Ovary (tissue), 3 donors: ENCODE data around the gene UGP2.

Experiments used
- CTCF ChIP-seq, 3 donors: fragments of 450-650 bp in 2 of 3; fragments of 200-600 bp in 1 of 3; IDR thresholded peaks; one replicate each; pipeline versions ENCODE4 v1.5.1 to v1.8.0; 2016 to 2022; ENCODE audit warnings: antibody characterized with exemption in 3 of 3, mild to moderate bottlenecking in 1 of 3
- EP300 ChIP-seq: sonication (generic); formaldehyde crosslinking; IDR thresholded peaks from one replicate; pipeline ENCODE4 v1.6.1; 2017; ENCODE audit warnings: antibody characterized with exemption
- POLR2A ChIP-seq: fragments of 450-650 bp; IDR thresholded peaks from one replicate; pipeline ENCODE4 v1.6.1; 2017; ENCODE audit warnings: antibody characterized with exemption, mild to moderate bottlenecking, moderate library complexity
- donor health status: DM: no; HTN: no; CAD: no.

DNA sequence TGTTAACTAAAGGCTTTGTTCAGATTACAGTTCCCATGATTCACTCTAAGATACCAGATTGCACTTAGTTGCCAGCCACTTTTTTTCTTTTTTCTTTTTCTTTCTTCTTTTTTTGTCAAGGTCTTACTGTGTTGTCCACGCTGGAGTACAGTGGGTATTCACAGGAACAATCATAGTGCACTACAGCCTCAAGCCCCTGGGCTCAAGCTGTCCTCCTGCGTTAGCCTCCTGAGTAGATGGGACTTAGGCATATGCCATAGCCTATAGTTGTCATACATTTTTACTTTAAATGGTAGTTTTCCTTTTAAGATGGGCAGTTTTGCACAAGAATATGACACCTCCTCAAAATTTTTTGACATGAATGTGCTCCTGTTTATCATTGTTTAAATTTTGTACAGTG, 2.1 kb downstream of the UGP2 start:
- no peak for TF ChIP-seq CTCF (IDR thresholded peaks at IDR 0.05)
- no peak for TF ChIP-seq POLR2A
- TF ChIP-seq EP300 = no peak
